Measurements from ENCODE around the gene SH3YL1.
A peak's percentile ranks its signal among the peaks of the same experiment; 100 is the strongest.

Gene SH3YL1, protein sequence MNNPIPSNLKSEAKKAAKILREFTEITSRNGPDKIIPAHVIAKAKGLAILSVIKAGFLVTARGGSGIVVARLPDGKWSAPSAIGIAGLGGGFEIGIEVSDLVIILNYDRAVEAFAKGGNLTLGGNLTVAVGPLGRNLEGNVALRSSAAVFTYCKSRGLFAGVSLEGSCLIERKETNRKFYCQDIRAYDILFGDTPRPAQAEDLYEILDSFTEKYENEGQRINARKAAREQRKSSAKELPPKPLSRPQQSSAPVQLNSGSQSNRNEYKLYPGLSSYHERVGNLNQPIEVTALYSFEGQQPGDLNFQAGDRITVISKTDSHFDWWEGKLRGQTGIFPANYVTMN

GRCh38 chr2:263774-264492 is at the start of gene SH3YL1:
Gene SH3YL1, minus strand, starts transcription at chr2:264032. Its CDS starts 48 bp downstream, at chr2:263984.
- peaks cover 13% of the 10 kb centered on the region; the same call in 1 of the 2 replicates for H3K9me3 ChIP-seq (ENCODE audit: low read depth, low read length)
- H3K9ac ChIP-seq (ENCODE audit: insufficient read length), result peak within 1 kb of the TSS; percentile 97
- H3K27ac ChIP-seq, result peak within 1 kb of the TSS; percentile 52; the same call in 1 of the 2 replicates
- no peak for TF ChIP-seq EZH2 (IDR thresholded peaks at IDR 0.05)
- no peak for TF ChIP-seq FOXP2 (optimal IDR thresholded peaks at IDR 0.05; ENCODE audit: control extremely low read depth, extremely low read length, insufficient read depth)
- no peak for TF ChIP-seq POLR2AphosphoS5 (IDR thresholded peaks at IDR 0.05; ENCODE audit: borderline replicate concordance, low read depth, low read length)
- DNase-seq (ENCODE audit: low read depth, low spot score), result no peak
- peaks cover 30% of the 10 kb centered on the region for H3K36me3 ChIP-seq (ENCODE audit: insufficient read depth, low read length)
- H3K4me3 ChIP-seq, result peak within 1 kb of the TSS; percentile 99

DNA sequence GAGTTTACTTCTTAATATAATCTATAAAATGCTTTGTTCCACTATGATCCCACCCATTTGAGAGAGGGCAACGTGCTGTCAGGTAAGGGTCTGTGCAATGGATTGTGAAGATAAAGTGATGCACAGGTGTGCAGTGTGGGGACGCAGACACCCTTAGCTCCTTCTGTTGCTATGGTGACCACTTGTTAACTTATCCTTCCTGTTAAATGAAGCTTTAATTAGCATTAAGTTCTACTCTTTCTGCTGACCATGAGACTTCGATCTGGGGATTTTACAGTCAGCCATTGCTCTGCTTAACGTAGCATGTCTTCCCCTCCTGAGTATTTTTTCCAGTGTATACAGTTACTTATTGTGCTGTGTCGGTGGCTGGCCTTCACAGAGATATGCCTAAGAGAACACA is 47.2 kb upstream of the SH3YL1 start:
- no peak overlapping the region for H3K27ac ChIP-seq
- DNase-seq (ENCODE audit: low read depth, low spot score), result no peak
- H3K4me3 ChIP-seq, result no peak overlapping the region
- no peaks in the 10 kb centered on the region for H3K9me3 ChIP-seq (ENCODE audit: low read depth, low read length)
- TF ChIP-seq EZH2 (IDR thresholded peaks at IDR 0.05) (no peak), POLR2AphosphoS5 (IDR thresholded peaks at IDR 0.05; ENCODE audit: borderline replicate concordance, low read depth, low read length) (no peak), FOXP2 (optimal IDR thresholded peaks at IDR 0.05; ENCODE audit: control extremely low read depth, extremely low read length, insufficient read depth) (no peak)
- H3K36me3 ChIP-seq (ENCODE audit: insufficient read depth, low read length), result no peaks in the 10 kb centered on the region
- H3K9ac ChIP-seq (ENCODE audit: insufficient read length), result no peak overlapping the region

DNA sequence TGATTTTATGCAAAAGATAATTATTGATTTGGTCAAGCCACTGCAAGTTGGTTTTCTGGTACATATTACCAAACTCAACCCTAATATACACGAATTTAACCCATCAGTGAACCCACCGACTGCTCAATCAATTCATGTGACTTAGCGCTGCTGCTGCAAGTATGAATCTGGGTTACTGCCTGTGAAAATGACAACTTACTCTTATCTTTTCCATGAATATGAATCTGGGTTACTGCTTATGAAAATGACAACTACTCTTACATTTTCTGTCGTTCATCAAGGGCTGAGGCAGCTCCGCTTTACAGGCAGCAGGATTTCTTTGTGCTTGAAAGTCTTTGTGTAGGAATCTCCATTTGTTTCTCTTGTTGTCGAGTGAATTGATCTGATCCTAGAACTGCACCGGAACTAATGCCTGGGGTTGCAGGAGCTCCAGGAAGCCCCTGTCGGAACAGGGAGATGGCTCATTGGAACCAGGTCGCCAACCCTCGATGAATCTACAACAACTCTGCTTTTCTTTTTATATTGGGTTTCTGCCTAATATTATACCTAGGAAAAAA is 46.2 kb upstream of the SH3YL1 start:
- H3K27ac ChIP-seq, result no peak overlapping the region
- no peak overlapping the region for H3K4me3 ChIP-seq
- no peak for DNase-seq (ENCODE audit: low read depth, low spot score)
- no peaks in the 10 kb centered on the region for H3K9me3 ChIP-seq (ENCODE audit: low read depth, low read length)
- H3K36me3 ChIP-seq (ENCODE audit: insufficient read depth, low read length), result no peaks in the 10 kb centered on the region
- no peak for TF ChIP-seq POLR2AphosphoS5 (IDR thresholded peaks at IDR 0.05; ENCODE audit: borderline replicate concordance, low read depth, low read length)
- no peak for TF ChIP-seq EZH2 (IDR thresholded peaks at IDR 0.05)
- no peak overlapping the region for H3K9ac ChIP-seq (ENCODE audit: insufficient read length)

DNA sequence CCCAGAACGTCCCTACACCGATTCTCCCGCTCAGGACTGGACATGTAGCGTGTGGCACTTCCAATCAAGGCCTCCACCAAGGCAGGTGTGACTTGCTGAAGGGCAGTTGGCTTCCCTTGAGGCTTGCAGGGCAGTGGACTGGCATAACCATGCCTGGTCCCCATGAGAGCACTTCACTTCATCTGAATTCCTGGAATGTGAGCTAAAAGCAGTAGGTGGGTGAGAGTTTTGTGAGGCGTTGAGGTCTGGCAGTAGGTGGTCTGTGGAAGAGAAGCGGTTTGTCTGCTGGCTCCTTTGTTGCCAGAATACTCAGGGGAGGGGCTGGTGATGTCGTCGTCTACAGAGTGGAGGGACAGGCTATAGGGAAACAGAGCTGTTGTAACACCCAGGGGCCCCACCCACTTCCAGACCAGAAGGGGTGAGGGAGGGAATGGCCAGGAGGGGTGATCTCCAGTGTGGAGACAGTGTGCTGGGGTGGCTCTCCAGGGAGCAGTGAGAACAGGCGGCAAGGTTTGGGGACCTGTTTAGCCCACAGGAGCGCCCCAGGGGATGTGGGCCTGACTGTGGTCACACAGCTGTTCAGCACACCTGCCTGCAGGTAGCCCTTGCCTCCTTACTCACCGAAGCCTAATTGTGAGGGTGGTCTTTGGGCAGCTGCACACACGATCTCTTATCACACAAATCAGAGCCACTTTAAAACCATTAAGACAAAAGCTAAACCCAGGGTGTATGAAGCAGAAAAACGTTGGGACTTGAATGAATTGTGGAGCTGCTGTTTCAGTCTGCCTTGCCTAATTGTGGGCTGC is 45.5 kb upstream of the SH3YL1 start:
- DNase-seq (ENCODE audit: low read depth, low spot score), result no peak
- H3K9ac ChIP-seq (ENCODE audit: insufficient read length), result no peak overlapping the region
- no peaks in the 10 kb centered on the region for H3K36me3 ChIP-seq (ENCODE audit: insufficient read depth, low read length)
- no peak overlapping the region for H3K27ac ChIP-seq
- no peak overlapping the region for H3K4me3 ChIP-seq
- TF ChIP-seq EZH2 (IDR thresholded peaks at IDR 0.05) (no peak), POLR2AphosphoS5 (IDR thresholded peaks at IDR 0.05; ENCODE audit: borderline replicate concordance, low read depth, low read length) (no peak), FOXP2 (optimal IDR thresholded peaks at IDR 0.05; ENCODE audit: control extremely low read depth, extremely low read length, insufficient read depth) (no peak)
- H3K9me3 ChIP-seq (ENCODE audit: low read depth, low read length), result no peaks in the 10 kb centered on the region

- Histone ChIP-seq H3K4me3 (no peak overlapping the region), H3K9ac (ENCODE audit: insufficient read length) (no peak overlapping the region)
Observed at GRCh38 chr2:305366-305765, 41.5 kb upstream of the SH3YL1 start.

GRCh38 chr2:296354-296753 is 32.5 kb upstream of the SH3YL1 start:
- TF ChIP-seq EZH2 (IDR thresholded peaks at IDR 0.05) (no peak), POLR2AphosphoS5 (IDR thresholded peaks at IDR 0.05; ENCODE audit: borderline replicate concordance, low read depth, low read length) (no peak), FOXP2 (optimal IDR thresholded peaks at IDR 0.05; ENCODE audit: control extremely low read depth, extremely low read length, insufficient read depth) (no peak)
- no peak overlapping the region for H3K9ac ChIP-seq (ENCODE audit: insufficient read length)
- H3K36me3 ChIP-seq (ENCODE audit: insufficient read depth, low read length), result no peaks in the 10 kb centered on the region
- no peak for DNase-seq (ENCODE audit: low read depth, low spot score)
- no peaks in the 10 kb centered on the region for H3K9me3 ChIP-seq (ENCODE audit: low read depth, low read length)
- H3K4me3 ChIP-seq, result no peak overlapping the region
- H3K27ac ChIP-seq, result no peak overlapping the region

More at GRCh38 chr2:305366-305765, 41.5 kb upstream of the SH3YL1 start:
- TF ChIP-seq POLR2AphosphoS5 (IDR thresholded peaks at IDR 0.05; ENCODE audit: borderline replicate concordance, low read depth, low read length), result no peak
- no peak for TF ChIP-seq FOXP2 (optimal IDR thresholded peaks at IDR 0.05; ENCODE audit: control extremely low read depth, extremely low read length, insufficient read depth)
- TF ChIP-seq EZH2 (IDR thresholded peaks at IDR 0.05), result no peak
- DNase-seq (ENCODE audit: low read depth, low spot score), result no peak
- no peak overlapping the region for H3K27ac ChIP-seq
- H3K36me3 ChIP-seq (ENCODE audit: insufficient read depth, low read length), result no peaks in the 10 kb centered on the region
- no peaks in the 10 kb centered on the region for H3K9me3 ChIP-seq (ENCODE audit: low read depth, low read length)

DNA sequence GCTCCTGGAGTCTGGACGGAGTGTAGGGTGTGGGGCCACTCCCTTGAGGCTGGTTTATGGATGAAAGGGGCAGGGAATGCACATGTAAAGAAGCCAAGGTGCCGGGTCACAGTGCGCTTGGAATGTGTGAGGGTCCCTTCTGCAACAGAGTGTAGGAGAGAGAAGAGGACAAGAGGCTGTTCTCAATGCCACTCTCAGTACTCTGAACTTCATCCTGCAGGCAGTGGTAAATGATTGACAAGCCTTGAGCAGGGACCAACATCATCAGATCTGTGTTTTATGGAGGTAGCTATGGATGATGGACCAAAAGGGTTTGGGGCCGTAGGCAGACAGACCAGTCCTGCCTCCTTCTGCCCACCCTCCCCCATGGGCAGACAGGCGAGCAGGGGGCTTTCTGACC is 31.3 kb upstream of the SH3YL1 start:
- H3K27ac ChIP-seq, result no peak overlapping the region
- H3K9ac ChIP-seq (ENCODE audit: insufficient read length), result no peak overlapping the region
- no peak for TF ChIP-seq FOXP2 (optimal IDR thresholded peaks at IDR 0.05; ENCODE audit: control extremely low read depth, extremely low read length, insufficient read depth)
- TF ChIP-seq EZH2 (IDR thresholded peaks at IDR 0.05), result no peak
- no peak for TF ChIP-seq POLR2AphosphoS5 (IDR thresholded peaks at IDR 0.05; ENCODE audit: borderline replicate concordance, low read depth, low read length)
- no peaks in the 10 kb centered on the region for H3K9me3 ChIP-seq (ENCODE audit: low read depth, low read length)
- H3K4me3 ChIP-seq, result no peak overlapping the region
- no peaks in the 10 kb centered on the region for H3K36me3 ChIP-seq (ENCODE audit: insufficient read depth, low read length)
- DNase-seq (ENCODE audit: low read depth, low spot score), result no peak
